Type B pancreatic cell (in vitro differentiated cells): ENCODE results near the gene ARHGDIB. TPM values are rescaled to one million over a fixed set of nuclear protein-coding genes. Genes with fewer than 3 reads are reported as not detected.

Experiments used
- DNase-seq: peaks from one replicate; pipeline ENCODE4 v3.0.0; 2021; ENCODE audit warnings: mixed read lengths; ENCODE audit not compliant: unreplicated experiment; ENCODE audit errors: extremely low spot score
- H3K27ac Mint-ChIP-seq: 2 replicates; pipeline ENCODE4 v1.8.0; 2021; ENCODE audit warnings: mild to moderate bottlenecking, mixed read lengths
- H3K27me3 Mint-ChIP-seq: 2 replicates; pipeline ENCODE4 v1.8.0; 2021; ENCODE audit warnings: mixed read lengths
- H3K36me3 Mint-ChIP-seq: 2 replicates; pipeline ENCODE4 v1.8.0; 2021; ENCODE audit warnings: mixed read lengths
- H3K4me1 Mint-ChIP-seq: one replicate; pipeline ENCODE4 v1.8.0; 2021; ENCODE audit warnings: mixed read lengths; ENCODE audit not compliant: unreplicated experiment
- H3K4me3 Mint-ChIP-seq: 2 replicates; pipeline ENCODE4 v1.8.0; 2021; ENCODE audit warnings: mild to moderate bottlenecking, mixed read lengths
- H3K9me3 Mint-ChIP-seq: 2 replicates; pipeline ENCODE4 v1.8.0; 2021; ENCODE audit warnings: mixed read lengths
- total RNA-seq: library from RNA; stranded (reverse); gene quantifications from 2 replicates; pipeline ENCODE4 v1.2.1, GENCODE V29; 2021; ENCODE audit warnings: low replicate concordance
- TF ChIP-seq, protein P1 (sequence below): fragments of 200-600 bp; sonication (generic); conservative IDR thresholded peaks from 2 replicates; pipeline ENCODE4 v1.5.0; 2021; ENCODE audit warnings: antibody characterized with exemption, mild to moderate bottlenecking

Gene ARHGDIB
- total RNA-seq, 1 donor from 2014 or later: 17.0 TPM

GRCh38 chr12:14896521-14897169 is 64.8 kb downstream of the ARHGDIB start:
- H3K4me1 Mint-ChIP-seq: peaks cover 8% of the 10 kb centered on the region
- H3K27ac Mint-ChIP-seq: no peak overlapping the region

GRCh38 chr12:14893506-14894250 is 67.7 kb downstream of the ARHGDIB start:
- Mint-ChIP-seq H3K4me3 (no peak overlapping the region), H3K9me3 (peaks cover 4% of the 10 kb centered on the region), H3K4me1 (peaks cover 12% of the 10 kb centered on the region), H3K27ac (no peak overlapping the region), H3K27me3 (peaks cover 3% of the 10 kb centered on the region), H3K36me3 (no peaks in the 10 kb centered on the region)
- TF ChIP-seq, protein P1, sequence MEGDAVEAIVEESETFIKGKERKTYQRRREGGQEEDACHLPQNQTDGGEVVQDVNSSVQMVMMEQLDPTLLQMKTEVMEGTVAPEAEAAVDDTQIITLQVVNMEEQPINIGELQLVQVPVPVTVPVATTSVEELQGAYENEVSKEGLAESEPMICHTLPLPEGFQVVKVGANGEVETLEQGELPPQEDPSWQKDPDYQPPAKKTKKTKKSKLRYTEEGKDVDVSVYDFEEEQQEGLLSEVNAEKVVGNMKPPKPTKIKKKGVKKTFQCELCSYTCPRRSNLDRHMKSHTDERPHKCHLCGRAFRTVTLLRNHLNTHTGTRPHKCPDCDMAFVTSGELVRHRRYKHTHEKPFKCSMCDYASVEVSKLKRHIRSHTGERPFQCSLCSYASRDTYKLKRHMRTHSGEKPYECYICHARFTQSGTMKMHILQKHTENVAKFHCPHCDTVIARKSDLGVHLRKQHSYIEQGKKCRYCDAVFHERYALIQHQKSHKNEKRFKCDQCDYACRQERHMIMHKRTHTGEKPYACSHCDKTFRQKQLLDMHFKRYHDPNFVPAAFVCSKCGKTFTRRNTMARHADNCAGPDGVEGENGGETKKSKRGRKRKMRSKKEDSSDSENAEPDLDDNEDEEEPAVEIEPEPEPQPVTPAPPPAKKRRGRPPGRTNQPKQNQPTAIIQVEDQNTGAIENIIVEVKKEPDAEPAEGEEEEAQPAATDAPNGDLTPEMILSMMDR: no peak
- DNase-seq: no peak

More at GRCh38 chr12:14896521-14897169, 64.8 kb downstream of the ARHGDIB start:
- Mint-ChIP-seq H3K27me3 (peaks cover 3% of the 10 kb centered on the region), H3K4me3 (no peak overlapping the region), H3K9me3 (peaks cover 9% of the 10 kb centered on the region), H3K36me3 (peaks cover 4% of the 10 kb centered on the region)
- DNase-seq: no peak
- TF ChIP-seq, protein P1: no peak

DNA sequence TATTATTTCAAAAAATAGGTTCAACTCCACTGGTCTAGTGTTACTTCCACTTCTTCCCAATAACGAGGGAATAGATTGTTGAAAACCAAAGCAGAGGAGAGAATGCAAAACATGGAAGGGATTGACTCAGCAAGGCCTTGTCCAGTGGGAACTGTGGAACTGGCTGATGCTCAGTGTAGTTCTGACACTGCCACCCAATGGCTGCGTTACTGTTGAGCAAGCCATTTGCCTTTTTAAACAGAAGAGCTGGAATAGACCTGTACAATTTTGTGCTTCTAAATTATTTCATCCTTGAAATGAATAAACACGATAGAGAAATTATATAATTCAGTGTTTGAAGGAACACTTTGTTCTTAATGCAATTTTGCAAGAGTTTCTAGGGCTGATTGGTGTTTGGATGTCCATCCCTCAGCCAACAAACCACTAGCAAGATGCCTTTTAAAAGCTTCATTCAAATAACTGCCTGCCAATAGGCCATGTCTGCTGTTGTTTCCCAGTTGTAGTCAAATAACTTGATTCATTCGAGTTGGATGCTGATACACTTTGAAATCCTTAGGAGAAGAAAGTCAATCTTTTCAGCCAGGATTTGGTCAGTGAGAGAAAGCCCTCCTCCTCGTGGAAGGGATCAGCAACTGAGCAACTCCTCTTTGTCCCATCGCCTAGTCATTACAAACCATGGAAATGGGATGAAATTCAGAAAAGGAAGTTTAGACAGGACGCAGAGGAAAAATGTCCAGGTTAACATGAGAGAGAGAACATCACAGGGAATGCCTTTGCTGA is 68.5 kb downstream of the ARHGDIB start:
- no peak for DNase-seq
- Mint-ChIP-seq H3K27ac (no peak overlapping the region), H3K4me3 (peak overlapping the region; percentile 28), H3K27me3 (peaks cover 3% of the 10 kb centered on the region), H3K36me3 (no peaks in the 10 kb centered on the region), H3K4me1 (peaks cover 12% of the 10 kb centered on the region), H3K9me3 (peaks cover 4% of the 10 kb centered on the region)
- TF ChIP-seq, protein P1: no peak

Other genes starting within 250 kb of the ARHGDIB start
- 86.3 and 134 TPM in 2 replicates for gene WBP11, start 158.1 kb downstream of the ARHGDIB start, total RNA-seq
- gene C12orf60, start 157.9 kb downstream of the ARHGDIB start, total RNA-seq: 1.9 and 2.7 TPM in 2 replicates
- not detected in 2 replicates for gene SMCO3, start 147.4 kb downstream of the ARHGDIB start, total RNA-seq
- 0.22 and 0.81 TPM in 2 replicates for gene ART4, start 118.1 kb downstream of the ARHGDIB start, total RNA-seq
- gene MGP, start 75.7 kb downstream of the ARHGDIB start, total RNA-seq: 5.4 and 41.1 TPM in 2 replicates
- 12.4 and 42.3 TPM in 2 replicates for gene ERP27, start 23.1 kb downstream of the ARHGDIB start, total RNA-seq
- not detected in 2 replicates for gene PDE6H, start 11.4 kb upstream of the ARHGDIB start, total RNA-seq